HG03196 (cell line): Measurements from ENCODE around the gene DSG3.
"Not testable (repeated sequence)": the region's sequence is repeated elsewhere in the genome, so short reads cannot be mapped to it uniquely, and the experiment has no call there.

Experiments
- ATAC-seq: cut with Tn5 transposase; IDR thresholded peaks from one replicate; pipeline ENCODE4 v1.9.1; 2021; ENCODE audit not compliant: unreplicated experiment

The DSG3 gene

GRCh38 chr18:31491586-31491985, 44.0 kb downstream of the DSG3 start:
- ATAC-seq, result no peak

- no peak for ATAC-seq
Observed at GRCh38 chr18:31492671-31493070, 45.1 kb downstream of the DSG3 start.

GRCh38 chr18:31493171-31493570, 45.6 kb downstream of the DSG3 start:
- no peak for ATAC-seq

DNA sequence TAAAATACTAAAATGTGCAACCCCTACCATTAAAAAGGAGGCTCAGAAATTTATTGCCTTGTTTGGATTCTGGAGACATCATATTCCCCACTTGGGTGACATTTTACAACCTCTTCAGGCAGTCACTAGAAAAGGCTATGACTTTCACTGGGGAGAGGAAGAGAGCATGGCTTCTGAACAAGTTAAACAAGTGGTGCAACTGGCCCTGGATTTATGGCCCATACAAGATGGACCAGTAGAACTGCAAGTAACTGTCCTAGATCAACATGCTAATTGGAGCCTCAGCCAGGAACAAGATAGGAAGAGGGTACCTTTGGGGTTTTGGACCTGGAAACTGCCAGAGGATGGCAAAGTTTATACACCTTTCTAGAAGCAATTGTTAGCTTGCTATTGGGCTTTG, 46.4 kb downstream of the DSG3 start:
- ATAC-seq, result no peak

DNA sequence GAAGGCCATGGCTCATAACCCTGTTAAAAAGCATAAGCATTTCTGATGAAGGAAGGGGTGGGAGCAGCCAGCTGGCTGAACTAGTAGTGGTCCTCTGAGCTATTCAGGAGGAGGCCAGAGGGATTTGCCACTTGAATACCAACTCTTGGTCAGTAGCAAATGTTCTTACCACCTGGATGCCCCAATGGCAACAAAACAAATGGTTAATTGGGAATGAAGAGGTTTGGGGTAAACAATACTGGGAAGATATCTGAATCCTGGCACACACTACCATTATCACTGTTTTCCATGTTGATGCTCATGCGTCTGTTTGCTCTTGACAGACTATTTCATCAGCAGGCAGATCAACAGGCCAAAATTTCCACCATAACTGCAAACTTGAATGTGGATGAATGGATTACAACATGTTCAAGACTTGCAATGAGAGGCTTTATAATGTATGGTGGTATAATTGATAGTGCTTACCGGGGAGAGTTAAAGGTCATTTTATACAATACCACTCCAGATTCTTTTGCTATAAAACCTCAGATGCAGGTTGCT, 47.2 kb downstream of the DSG3 start:
- ATAC-seq, result not testable (repeated sequence)

DNA sequence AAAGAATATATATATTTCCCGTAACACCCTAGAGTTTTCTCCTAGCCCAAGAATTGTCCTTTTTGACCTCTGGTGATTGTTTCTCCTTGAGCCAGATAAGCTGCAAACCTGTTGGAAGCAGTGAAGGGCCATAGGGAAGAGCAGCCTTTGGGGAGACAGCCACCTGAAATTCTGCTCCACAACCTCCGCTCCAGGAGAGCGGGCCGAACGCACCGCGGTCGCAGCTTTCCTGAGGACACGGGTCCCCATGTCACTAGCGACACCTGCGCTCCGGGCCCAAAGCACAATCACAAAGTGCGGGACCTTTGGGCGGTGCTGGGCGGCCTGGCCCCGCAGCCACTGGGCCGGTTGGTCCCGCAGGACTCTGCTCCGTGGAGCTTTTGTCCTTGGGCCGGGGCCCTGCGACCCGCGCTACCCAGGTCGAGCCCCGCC, 49.9 kb downstream of the DSG3 start:
- ATAC-seq, result no peak

GRCh38 chr18:31497836-31498573, 50.5 kb downstream of the DSG3 start, which contains the start of gene DSG2:
DSG2 (plus strand) TSS chr18:31498177; CDS start chr18:31498252, 75 bp downstream.
- ATAC-seq, result peak; percentile 48

GRCh38 chr18:31498574-31499524, 51.3 kb downstream of the DSG3 start:
- no peak for ATAC-seq

DNA sequence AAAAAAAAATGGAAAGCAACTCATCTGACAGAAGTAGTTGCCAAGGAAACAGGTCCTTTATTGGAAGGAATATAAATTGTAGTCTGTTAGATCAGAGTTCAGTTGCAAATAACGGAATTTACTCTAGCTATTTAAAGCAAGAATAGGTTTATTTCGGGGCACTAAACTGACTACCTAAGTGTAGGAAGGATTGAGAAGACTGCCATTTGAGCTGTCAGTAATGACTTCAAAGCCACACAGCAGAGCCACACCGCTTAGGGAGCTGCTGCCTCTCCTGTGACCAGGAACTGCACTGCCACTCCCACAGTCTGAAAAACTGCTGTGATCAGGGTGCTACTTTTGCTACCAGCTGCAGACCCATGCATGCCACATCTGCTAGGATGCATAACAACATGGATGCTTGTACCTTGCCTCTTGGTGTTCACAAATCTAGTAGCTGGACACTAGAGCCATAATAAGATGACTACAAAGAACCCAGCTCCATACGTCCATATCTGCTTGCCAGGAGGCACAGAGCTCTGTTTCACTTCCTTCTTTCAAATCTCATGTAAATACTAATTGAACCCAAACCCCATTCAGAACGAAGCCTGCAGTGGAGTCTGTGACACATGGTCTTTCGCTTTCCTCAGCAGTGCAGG, 52.6 kb downstream of the DSG3 start:
- ATAC-seq, result peak; percentile 85

GRCh38 chr18:31503011-31503410, 55.5 kb downstream of the DSG3 start:
- ATAC-seq, result no peak

- no peak for ATAC-seq
Observed at GRCh38 chr18:31504455-31505147, 57.1 kb downstream of the DSG3 start.

DNA sequence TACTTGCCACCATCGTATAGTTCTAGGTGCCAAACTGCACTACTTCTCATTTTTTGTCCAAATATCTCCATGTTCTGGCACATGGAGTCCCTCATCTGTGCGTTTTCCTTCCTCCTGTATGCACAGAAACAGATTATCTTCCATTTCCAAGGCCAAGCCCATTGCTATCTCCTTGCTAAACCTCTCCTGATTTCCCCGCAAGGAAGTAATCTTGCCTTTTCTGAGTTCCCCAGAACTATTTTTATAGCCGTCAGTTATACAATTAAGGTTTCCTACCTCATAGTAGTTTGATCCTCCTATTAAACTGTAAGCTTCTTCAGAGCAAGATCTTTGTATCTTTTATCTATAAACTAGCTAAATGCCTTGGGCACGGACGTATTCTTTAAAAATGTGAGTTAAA, 57.6 kb downstream of the DSG3 start:
- ATAC-seq, result no peak

DNA sequence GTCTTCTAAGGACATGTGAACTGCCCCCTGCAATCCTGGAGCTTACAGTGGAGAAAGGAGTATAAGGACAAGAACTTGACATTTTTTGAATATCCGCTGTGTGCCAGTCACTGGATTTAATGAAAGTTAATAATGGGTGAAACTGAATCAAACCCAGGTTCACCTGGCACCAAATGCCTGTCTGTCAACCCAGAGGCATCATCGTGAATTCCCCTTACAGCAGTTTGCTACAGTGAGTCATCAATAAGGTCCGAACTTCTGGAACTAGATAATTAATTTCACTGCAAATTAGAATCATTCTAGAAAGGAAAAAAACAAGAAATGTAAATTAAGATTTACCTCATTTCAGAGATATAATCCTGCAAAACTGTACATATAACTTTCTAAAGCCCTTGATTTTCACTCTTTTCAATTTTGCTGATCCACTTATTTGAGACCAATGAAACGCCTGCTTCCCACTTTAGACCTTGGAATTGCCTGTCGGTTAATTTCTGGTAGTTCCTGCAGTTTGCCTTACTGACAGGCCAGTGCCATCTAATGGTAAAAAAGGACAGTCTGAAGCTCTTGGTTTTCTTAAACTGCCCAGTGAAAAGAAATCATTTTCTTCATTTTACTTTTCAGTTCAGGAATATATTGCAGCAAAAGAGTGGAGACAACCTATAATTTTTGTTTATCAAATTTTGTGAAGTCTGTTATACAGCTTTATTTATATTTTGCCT, 58.6 kb downstream of the DSG3 start:
- ATAC-seq, result no peak

- ATAC-seq, result not testable (repeated sequence)
Observed at GRCh38 chr18:31507124-31507523, 59.6 kb downstream of the DSG3 start.

GRCh38 chr18:31508781-31509180, 61.2 kb downstream of the DSG3 start:
- no peak for ATAC-seq

DNA sequence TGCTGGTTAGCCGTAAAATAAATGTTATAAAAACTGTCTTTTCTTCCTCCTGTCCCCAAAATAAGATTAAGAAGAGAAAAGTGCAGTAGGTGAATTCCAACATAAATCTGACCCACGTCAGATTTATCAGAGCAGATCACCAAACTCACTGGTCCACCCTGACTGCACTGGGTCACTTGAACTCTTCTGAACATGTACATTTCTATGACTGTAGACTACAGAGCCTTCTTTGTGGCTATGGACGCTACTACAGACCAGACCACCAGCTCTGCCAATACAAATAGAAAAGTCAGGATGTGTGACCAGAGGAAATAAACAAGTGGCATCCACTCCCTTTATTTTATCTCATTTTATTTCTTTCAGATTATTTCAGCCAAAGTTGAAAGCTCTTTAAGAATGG, 62.0 kb downstream of the DSG3 start:
- no peak for ATAC-seq

DNA sequence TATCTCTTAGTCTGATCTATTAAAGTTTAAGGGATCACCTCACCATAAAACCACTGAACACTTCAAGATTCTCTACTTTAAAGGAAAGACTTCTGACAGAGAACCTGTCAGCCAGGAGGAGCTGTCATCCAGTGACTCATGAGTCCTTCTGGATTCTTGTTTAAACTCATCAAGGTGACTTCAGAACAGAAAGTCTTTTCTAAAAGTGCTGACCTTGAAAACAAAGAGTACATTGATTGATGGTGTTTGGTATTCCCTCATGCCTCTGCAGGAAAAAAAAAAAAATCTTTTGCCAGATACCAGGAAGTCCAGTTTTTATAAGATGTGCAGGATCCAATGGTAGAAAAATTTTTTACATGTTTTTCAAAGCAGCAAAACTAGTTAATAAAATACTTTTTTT, 62.8 kb downstream of the DSG3 start:
- ATAC-seq, result no peak

DNA sequence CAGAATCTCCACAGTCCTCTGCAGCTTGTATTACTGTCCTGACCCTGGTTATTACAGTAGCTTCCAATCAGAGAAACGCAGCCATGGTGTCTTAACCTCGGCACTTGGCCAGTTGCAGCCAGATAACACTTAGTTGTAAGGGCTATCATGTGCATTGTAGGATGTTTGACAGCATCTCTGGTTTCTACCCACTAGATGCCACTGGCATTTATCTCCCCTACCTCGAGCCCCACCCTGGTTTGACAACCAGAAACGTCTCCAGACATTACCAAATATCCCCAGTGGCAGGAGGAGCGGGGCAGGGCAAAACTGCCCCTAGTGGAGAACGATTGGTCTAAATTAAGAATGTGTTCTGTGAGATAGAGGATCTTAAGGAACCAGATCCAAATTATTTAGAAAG, 63.6 kb downstream of the DSG3 start:
- ATAC-seq, result no peak

GRCh38 chr18:31512203-31512764, 64.7 kb downstream of the DSG3 start:
- no peak for ATAC-seq
